ENCODE measurements around the gene SIK3. TPM values are rescaled to one million over a fixed set of nuclear protein-coding genes. Genes with fewer than 3 reads are reported as not detected.

SIK3 gene
- total RNA-seq, 1 donor from 2014 or later = 32.0 TPM

DNA sequence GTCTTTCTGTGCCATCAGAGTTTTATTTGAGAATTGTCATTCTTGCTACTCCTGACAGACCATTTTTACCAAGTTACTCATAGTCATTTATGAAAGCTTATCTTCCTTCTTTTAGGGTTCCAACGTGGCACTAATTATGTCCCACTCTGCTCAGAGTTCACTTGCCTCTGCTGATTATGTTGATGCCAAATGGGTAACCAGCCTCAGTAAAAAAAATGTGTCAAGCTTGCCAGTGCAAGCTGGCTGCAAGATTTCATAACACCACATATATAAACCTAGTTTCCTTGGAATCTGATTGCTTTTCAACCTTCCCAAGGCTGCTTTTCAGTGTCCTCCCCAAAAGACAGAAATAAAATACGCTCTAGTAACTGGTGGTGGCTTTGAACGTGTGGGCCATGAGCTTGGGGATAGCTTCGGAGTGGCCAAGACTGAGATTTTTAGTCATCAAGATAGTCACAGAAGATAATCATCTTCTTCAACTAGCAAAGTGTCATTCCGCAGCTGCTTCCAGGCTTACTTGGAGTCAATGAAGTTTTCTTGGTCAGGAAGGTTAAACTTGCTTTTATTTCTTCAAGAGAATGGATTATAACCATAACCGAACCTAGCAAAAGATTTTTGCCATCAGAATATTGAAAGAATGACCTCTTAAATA lies 231.3 kb downstream of the SIK3 start:
- no peak for DNase-seq

DNA sequence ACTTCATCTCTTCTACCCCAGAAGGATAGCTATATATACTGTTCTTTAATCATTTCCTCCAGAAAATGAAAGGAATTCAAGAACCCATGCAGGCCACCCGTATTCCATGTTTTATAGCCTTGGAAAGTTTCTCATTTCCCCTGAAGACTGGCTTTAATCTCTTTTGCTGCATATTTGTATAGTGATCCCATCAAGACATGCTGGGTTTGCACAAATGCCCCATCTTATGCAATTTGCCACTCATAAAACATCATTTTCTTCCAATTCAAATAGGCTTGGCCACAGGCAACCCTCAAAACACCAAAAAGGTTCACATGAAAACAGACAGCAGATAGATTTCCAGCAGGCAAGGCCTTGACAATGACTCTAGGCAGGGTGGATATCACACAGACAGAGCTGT lies 232.5 kb downstream of the SIK3 start:
- no peak for DNase-seq

DNA sequence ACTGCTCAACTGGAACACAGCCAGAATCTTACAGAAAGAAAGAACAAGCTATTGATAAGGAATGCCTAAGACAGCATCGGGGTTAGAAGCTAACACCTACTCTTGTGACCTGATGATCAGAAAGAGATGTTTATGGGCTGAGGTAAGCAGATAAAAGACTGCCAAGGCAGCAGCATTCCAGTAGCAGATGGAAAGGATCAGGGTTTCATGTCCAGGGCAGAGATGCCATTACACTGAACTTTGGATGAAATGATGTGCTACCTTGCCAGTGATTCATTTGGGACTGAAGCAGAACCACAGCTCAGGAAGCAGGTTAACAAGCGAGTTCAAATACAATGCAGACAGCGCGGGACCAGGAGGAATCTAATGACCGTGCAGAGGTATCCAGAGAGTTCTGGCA lies 233.7 kb downstream of the SIK3 start:
- DNase-seq = no peak

DNA sequence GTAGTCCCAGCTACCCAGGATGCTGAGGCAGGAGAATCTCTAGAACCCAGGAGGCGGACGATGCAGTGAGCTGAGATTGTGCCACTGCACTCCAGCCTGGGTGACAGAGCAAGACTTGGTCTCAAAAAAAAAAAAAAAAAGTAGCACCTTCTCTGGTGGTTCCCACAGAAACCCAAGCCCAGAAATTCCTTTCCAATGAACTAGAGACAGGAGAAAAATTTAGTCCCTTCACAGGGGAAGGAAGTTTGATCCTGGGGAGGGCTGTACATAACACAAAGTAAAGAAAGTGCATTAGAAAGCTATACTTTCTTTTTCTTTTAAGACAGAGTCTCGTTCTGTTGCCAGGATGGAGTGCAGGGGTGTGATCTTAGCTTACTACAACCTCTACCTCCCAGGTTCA lies 235.3 kb downstream of the SIK3 start:
- DNase-seq = no peak

DNA sequence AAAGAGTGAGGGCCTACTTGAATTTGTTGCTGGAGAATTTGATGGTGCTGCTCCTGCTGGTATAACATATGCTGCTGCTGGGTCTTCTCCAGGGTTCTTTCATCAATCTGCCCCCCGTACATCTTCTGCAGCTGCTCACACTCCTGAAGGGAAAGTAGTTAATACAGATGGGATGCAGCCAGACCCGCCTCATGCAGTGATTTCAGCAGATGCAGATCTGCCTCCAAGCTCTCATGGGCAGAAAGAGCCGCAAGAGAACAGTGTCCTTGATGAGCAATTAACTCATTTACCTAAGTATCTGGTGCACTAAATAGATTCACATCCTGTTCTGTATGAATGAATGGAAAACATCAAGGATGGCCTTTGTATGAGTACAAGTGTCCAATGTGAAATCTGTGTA lies 236.0 kb downstream of the SIK3 start:
- no peak for DNase-seq

DNA sequence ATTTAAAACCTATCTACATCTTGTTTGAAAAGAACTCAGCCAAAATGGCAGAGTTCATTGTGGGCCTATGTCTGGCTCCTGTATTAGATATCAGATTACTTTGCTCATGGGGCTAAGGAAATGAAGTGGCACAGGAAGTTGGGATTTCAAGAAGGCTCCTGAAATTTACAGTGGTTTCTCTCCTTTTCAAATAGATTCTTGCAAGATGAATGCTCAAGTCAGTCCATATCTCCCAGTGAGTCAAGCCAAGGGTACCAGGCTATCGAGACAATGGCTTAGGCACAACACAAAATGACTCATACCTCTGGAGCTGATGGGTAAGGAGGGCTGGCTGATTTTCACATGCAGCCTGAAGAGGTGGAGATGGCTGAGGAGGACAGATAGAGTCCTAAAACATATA lies 236.7 kb downstream of the SIK3 start:
- no peak for DNase-seq

DNA sequence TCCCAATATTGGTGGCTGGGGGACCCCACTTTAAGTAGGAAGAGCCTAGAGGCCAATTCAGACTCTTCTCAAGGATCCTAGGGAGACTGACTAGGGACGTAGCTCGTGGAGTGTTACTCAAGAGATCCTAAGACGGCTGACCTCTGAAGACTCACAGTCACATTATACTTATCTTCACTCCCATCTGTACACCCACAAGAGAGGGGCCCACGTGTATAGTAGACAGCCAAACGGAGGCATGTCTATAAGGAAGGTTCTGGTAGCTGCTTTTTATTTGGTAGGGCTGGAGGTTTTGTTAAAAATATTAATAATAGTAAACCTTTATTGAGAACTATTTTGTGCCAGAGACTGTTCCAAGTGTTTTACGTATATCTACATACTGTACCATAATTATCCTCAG lies 237.9 kb downstream of the SIK3 start:
- no peak for DNase-seq

DNA sequence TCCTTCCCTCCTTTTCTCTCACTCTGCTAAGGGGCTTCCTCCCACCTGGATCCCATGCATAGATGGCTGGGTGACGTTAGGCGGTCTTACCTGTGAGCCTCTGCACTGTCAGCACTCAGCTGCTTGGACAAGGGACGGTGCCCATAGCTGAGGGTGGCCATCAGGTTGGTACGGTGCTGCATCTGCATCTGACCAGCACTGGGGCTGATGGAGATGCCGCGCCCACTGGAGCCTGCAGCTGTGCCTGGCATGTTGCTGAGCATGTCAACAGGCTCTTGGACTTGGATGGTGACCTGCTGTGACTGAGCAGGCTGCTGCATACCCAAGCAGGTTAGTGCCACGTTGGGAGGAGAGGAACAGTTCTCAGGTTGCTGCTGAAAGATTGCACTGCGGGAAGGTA lies 239.1 kb downstream of the SIK3 start:
- no peak for DNase-seq

DNA sequence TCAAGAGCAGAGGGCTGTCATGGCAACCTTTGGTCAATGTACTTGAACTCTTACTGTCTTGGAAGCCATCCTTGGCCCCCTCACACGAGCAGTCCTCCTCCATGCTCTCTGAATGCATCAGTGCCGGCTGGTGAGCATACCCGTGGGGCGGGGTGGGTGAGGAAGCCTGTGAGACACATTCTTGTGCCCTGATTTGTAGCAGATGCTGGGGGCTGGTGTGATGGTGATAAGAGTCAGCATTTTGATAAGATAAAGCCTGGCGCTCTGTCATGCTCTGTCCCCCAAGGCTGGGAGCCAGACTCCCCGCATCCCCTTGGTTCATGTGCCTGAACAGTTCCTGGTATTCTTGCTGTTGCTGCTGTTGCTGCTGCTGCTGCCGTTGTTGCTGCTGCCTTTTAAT lies 240.3 kb downstream of the SIK3 start:
- DNase-seq = no peak

DNA sequence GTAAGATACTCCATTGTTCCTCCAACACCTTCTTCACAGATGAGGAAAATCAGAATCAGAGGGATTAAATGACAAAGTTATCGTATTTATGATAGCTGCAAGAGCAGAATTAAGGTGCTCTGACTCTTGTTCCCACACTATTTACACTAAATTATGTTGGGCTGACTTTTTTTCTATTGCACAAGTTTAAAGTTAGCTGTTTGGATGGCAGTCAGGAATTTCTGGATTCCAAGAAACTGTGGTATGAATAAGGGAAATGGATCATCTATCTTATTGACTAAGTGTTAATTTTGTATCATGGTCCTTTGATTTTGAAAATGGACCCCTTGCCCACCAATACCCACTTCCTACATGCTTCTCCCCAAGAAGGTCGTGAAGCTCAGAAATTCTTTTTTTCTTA lies 240.9 kb downstream of the SIK3 start:
- no peak for DNase-seq

DNA sequence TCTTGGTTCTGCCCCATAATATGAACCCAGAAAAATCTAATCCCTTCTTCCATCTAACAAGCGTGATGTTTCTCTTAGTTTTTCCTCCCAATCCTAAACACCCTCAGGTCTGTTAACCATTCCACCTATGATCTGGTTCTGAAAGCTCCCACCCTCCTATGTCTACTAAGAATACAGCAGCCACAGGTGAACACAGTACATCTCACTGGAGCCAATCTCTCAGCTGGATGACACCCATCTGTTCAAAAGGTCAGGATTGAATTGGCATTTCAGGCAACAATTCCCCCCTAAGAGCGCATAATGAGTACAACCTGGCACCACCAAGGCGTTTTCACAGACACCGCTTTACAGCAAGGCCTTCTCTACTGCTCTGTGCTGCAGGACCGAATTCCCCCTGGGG lies 241.8 kb downstream of the SIK3 start:
- no peak for DNase-seq

DNA sequence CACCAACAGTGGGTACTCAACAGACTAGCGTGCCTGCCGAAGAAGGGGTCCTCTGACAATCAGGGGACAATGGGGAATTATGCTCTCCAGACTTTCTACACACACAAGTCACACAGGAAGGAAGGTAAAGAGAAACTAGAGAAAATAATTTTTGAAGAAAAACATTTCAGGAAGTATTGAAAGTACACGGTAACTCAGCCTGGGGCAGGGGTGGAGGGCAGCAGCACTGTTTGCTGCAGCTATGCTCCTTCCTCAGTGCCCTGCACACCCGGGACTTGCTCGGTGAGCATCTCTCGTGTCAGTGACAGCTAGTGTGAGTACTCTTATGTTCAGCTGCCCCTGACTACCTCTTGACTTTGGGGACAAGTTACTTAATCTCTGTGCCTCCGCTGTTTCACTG lies 242.8 kb downstream of the SIK3 start:
- DNase-seq = no peak

DNA sequence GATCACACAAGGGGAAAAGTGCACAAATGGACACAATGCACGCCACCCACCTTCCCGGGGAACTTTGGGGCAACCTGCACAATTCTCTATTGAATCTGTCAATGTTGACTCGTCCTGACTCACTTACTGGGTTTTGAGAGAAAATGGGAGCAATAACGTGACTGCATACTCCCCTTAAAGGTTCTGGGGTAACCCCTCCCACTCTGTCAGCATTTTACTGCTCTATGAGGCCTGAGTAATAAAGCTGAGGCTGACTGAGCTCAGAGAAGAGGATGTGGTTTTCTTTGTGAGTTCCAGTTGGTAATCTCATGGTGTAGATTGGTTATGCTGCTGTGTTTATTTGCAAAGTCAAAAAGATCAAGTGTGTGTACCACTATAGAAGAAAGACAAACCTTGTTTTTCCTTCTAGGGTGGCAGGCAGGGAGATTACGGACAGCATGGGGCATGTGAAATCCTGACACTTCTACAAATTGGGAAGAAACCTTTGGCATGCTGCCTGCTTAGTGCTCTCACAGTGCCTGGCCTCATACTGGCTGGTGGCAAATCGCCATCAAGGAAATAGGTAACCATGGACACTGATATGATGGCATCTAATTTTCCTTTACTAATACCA lies 244.7 kb downstream of the SIK3 start:
- DNase-seq = no peak

DNA sequence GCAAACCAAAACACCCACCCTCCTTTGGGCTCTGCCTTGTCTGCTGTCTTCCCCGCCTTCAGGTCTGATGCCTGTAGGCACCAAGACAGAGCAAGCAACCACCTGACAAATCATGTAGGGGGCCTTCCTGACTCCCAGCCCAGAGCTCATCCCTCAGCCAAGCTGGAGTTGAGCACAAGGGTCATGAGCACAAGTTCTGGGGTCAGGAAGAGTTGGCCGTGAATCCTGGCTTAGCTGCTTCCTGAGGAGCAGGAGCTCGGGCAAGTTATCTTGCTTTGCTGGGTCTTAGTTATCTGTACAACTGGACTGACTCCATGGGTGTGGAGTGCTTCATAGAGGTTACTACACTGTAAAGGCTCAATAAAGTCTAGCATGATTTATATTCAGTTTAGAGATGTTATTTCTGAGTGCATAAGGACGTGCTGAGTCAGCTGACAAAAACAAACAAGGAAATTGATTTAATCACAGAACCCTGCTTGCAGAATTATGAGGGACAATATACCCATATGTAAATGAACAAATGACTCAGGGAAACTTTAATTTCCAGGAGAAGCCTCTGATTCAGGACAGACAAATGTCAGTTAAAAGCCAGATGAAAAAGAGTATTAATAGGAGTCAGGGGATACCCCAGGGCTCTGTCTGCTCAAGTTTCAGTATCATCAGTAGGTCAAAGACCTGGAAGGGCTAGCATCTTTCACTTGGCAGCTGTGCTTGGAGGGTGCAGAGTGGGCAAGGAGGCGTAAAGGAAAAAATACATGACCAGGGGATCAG lies 245.8 kb downstream of the SIK3 start:
- DNase-seq = no peak

DNA sequence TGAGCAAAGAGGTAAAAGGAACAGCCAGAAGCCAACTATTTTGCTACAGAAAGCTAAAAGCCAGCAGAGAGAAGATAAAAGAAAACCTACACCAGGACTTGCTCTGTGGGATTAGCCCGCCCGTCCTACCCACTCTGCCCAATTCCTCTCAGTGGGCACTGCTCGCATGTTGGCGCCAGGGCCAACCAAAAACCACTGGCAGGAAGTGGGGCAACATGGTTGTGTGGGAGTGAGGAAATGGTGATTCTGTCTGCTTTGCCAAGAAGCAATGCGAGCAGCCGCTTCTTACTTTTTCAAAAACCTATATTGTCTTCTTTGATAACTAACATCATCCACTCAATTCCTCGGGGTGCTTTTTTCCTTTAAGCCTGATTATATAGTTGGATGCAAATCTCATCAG lies 246.6 kb downstream of the SIK3 start:
- DNase-seq = no peak

DNA sequence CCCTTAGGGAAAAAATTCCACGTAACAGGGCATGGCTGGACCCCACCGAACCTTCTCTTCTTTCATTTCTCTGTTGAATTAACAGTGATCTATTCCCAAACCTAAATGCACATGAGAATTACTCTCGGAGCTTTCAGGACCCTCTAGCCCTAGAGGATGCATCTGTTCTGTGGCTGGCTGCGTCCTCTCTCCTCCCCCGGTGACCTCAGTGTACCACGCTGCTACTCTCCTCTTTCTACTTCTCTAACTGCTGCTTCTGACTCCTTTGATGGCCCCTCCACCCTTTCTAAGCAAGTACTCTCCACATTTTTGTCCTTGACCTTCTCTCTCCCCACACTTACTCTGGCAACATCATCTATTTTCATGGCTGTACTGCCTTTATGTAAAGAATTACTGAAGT lies 248.7 kb downstream of the SIK3 start:
- DNase-seq = no peak

DNA sequence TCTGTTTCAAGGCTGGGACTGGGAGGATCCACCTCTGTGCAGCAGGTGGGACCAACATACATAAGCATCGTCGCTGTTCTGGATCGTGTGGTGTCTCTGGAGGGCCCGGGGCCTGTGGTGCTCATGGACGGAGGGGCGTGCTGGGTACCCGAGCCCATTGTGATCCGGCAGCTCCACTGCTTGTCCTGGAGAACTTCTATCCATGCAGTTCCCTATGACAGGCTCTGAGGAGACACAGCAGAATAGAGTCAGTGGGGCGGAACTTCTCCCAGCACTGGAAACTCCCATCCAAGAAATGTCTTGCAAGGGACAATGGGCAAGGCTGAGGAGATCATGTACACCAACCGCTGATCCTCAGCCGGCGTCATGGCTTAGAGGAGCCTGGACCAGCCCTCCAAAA lies 249.2 kb downstream of the SIK3 start:
- no peak for DNase-seq

DNA sequence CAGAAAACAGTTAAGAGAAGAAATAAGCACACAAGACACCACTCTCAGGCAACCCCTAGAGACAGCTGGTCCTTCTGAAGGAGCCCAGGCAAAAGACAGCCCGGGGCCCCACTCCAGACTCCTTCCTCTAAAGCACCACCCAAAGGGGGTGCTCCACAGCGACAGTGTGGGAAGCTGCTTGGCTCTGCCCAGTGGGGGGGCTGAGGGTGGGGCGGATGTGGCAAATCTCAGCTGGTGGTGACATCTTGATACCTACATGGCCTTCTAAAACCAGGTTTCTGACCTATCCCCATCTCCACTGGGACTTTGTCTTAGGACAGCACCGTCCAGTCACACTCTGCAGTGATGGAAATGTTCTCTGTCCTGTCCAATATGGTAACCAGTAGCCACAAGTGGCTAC lies 250.6 kb downstream of the SIK3 start:
- DNase-seq = no peak

DNA sequence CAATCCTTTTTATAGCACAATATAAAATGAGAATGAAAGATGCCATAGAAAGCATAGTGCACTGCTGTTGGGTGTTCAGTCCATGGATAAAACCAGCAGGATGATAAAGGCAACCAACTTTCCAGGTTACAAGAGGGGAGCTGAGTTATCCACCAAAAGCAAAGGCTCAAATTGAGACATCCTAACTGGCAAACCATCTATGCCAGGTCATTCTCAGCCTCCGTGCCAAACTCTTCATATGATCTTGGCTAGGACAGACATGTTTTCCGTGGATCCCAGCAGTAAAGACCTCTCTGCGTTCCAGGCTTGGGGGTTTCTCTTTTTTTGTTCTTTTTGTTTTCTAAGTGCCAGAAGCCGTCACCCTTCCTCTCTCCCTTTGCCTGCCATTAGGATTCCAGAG lies 253.5 kb downstream of the SIK3 start:
- no peak for DNase-seq

DNA sequence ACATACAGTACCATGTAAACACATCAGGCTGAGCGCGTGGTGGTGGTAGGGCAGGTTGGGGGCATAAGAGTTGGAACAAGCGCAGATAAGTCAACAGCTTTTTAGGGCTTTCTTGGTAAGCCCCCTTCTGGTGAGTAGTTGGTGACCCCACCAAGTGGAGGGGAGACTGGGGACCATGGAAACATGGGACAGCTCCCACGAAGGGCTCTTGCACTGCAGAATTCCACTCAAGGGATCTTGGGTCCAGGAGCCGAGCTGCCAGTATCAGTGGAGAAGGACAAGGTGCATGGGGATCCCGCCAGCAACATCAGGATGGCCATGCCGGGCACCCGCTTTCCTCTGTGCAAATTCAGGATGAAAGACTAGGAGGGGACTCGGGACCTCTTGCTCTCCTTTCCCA lies 254.6 kb downstream of the SIK3 start:
- DNase-seq = no peak

DNA sequence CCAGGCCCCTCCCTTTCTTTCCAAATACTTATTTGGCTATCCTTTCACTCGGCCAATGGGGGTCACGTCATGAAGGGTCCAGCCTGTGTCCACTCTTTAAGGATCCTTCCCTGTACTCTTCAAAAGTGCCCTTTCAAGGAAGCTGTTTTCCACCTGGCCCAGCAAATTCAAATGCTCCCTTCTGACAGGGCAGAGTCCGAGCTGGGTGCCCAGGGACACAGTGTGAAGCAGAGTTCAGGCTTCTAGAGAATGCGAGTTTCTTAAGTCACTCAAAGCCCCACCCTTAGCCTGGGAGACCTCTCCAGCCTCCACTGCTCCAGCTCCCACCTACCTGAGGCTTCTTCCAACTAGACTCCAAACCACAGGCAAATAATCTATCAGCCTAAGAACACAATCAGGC lies 255.3 kb downstream of the SIK3 start:
- DNase-seq = no peak

DNA sequence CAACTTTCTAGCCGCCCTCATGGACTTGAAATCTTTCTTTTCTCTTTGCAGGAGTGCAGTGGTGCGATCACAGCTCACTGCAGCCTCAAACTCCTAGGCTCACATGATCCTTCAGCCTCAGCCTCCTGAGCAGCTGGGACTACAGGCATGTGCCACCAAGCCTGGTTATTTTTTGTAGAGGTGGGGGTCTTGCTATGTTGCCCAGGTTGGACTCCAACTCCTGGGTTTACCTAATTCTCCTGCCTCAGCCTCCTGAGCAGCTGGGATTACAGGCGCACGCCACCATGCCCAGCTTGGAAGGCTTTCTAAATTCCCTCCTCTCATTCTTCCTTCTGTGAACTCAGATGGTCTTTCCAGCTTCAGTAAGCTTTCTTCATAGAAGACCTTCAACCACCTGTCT lies 256.1 kb downstream of the SIK3 start:
- DNase-seq = no peak

DNA sequence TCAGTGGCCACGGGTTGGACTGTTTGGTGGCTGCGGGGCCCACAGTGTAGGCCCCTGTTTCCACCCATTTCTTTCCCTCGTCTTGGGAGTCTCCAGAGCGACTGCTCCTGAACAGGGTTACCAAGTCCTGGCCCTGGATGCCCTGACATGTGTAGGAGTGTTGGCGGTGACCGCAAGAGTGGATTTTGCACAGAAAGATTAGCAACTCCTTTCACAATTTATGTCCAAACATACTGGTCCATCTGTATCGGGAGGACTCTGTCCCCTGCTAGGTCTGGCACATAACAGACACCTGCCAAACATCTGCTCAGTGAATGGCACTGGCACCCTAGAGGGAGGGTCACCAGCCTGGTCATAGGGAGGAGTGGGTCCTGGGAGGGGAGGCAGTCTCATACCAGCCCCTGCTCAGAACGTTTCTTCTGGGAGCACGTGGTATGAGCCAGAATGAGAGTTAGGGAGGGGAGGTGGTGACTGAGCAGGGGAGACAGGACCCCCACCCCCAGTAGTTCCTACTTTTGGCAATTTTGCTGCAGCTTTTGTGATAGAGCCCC lies 257.4 kb downstream of the SIK3 start:
- no peak for DNase-seq

All from tongue (tissue), 2 donors.